HG02759 (cell line): Measurements from ENCODE around the gene HAND1.

Source experiments
- ATAC-seq: cut with Tn5 transposase; IDR thresholded peaks from one replicate; pipeline ENCODE4 v1.9.1; 2021; ENCODE audit warnings: mild to moderate bottlenecking, moderate library complexity; ENCODE audit not compliant: unreplicated experiment

The HAND1 gene

DNA sequence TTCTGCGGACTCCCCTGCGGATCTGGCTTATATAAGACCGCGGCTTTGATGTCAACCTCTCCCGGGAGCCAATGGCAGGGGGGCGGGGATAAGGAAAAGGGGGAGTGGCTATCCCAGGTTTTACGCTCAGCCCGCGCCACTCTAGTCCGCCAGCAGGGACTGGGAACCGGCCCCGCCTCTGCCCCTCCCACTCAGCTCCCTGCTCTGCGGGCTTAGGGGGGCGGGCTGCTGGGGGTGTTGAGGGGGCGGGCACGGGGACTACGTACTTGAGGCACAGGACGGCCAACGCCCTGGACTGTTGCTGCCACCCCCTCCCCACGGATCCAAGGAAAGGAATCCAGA, at the start of gene HAND1:
HAND1 (minus strand) TSS at position 4 of the 342 bp plus-strand sequence. CDS start 219 bp downstream, outside the sequence.
- no peak for ATAC-seq

GRCh38 chr5:154526231-154527226, 48.5 kb upstream of the HAND1 start:
- ATAC-seq, result no peak

GRCh38 chr5:154524859-154525258, 46.8 kb upstream of the HAND1 start:
- ATAC-seq, result no peak

GRCh38 chr5:154524181-154524580, 46.2 kb upstream of the HAND1 start:
- no peak for ATAC-seq

DNA sequence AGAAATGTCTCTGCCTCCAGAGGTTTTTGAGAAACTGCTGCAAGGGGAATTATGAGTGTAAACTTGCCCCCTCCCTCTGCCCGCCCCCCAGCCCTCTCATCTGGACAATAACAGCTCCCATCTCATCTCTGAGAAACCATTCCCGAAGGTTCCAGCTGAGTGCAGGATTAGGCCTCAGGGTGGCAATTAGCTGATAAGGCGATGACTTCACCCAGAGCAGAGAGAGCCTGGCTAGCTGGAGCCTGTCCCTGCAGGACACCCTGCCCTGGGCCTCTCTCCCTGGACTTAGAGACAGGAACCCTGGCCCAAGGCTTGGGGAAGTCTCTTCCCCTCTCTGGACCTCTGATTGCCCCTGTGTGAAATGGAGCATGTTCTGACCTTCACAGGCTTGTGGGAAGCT, 45.7 kb upstream of the HAND1 start:
- ATAC-seq, result no peak

DNA sequence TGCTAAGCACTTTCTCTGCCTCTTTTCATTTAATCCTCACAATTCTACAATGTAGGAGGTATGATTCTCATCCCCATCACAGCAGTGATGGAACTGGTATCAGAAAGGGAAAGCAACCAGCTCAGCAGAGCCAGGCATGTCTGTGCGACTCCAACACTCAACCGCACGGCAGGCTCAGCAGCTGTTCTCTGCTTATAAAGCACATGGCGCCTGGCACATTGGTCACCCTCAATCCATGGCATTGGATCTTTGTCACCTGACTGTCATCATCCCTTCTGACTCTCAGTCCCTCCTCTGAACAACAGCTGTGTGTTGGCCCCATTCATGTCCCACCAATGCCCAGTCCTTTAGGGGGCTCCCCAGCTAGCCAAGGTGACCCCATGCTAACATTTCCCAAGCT, 45.1 kb upstream of the HAND1 start:
- ATAC-seq, result no peak

GRCh38 chr5:154522284-154522683, 44.3 kb upstream of the HAND1 start:
- no peak for ATAC-seq

DNA sequence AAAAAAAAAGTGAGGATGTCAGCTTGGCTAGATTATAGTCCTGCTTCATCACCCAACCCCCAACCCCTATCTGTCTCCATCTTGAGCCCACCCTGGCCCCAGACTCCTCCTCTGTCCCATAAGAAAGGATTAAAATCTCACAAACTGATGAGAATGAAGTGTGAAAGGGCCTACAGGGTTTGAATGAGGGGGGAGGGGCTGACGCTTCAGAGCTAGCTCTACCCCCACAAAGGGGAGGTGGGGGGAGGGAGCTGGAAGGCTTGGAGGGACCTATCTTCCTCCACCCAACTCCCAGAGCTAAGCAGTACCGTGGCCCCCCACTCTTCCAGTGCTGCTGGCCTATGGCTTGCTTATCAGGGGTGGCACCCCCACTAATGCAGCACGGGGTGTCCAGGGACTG, 43.7 kb upstream of the HAND1 start:
- ATAC-seq, result no peak

- no peak for ATAC-seq
These were observed 42.9 kb upstream of the HAND1 start for GRCh38 chr5:154520861-154521453.

DNA sequence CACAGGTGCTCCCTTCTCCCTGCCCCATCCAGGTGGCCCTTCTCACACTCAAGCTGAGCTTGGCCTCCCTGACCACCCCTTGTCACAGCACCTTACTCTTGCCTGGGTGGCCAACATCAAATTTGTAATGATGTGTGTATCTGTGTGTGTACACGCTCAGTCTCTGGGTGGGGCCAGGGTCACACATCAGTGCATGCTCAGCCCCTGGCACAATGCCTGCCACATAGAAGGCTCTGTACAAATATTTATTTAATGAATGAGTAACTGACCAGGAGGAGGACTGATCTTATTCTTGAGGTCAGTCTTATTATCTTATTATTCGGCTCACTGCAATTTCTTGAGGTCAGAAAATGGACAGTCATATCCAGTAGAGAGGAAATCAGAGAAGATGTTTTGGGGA, 41.3 kb upstream of the HAND1 start:
- ATAC-seq, result no peak

DNA sequence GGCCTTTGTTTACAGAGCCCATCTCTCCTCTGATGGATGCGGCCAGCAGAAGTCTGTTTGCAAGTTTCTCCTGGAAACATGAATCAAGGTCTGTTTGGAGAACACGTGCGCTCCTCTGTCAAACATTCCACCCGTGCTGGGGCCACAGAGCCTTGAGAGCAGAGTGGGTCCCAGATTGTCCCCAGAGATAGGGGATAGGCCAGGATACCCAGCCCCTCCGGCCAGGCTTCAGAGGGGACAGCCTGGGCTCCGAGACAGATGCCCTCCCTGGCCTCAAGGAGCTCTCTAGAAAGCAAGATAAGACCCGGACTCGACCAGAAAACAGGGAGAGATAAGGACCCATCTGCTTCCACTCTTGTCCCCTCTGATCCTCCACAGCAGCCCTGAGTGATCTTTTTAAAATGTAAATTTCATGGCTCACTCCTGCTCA, 40.4 kb upstream of the HAND1 start:
- ATAC-seq, result no peak

- no peak for ATAC-seq
These were observed 39.9 kb upstream of the HAND1 start for GRCh38 chr5:154517810-154518437.

DNA sequence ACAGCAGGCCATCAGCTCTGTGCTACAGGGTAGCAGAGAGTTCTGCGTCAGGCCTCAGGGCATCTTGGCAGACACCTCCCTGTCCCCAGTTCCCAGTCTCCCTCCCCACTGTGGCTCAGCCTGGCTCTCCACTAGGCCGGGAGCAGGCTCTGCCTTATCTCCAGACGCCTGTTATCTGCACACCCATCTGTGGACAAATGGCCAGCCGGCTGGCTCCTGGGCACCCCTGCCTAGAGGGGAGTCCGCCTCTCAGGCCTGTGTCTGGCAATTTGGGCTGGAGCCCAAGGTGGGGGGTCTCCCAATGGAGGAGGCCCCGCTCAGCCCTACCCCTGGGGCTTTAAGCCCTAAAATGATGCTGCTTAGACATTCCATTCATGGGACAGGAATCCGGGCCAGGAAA, 39.2 kb upstream of the HAND1 start:
- no peak for ATAC-seq

GRCh38 chr5:154516475-154516874, 38.4 kb upstream of the HAND1 start:
- ATAC-seq, result no peak

GRCh38 chr5:154515488-154515887, 37.5 kb upstream of the HAND1 start:
- peak; percentile 79 for ATAC-seq

- peak; percentile 47 for ATAC-seq
These were observed 36.3 kb upstream of the HAND1 start for GRCh38 chr5:154514331-154514730.

DNA sequence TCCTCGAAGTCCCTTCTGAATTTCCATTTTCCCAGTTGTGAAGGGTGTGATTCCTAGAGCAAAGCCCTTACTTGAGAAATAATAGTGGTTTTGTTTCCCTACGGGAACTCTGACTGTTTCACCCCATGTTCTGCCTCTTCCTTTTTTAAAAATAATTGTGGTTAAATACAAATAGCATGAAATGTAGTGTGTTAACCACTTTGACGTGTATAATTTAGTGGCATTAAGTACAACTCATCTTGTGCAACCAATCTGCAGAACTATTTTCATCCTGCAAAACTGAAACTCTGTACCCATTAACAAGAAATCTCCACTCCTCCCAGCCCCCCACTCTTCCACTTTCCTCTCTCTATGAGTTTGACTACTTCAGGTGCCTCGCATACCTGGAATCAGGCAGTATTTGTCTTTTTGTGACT, 35.6 kb upstream of the HAND1 start:
- no peak for ATAC-seq

DNA sequence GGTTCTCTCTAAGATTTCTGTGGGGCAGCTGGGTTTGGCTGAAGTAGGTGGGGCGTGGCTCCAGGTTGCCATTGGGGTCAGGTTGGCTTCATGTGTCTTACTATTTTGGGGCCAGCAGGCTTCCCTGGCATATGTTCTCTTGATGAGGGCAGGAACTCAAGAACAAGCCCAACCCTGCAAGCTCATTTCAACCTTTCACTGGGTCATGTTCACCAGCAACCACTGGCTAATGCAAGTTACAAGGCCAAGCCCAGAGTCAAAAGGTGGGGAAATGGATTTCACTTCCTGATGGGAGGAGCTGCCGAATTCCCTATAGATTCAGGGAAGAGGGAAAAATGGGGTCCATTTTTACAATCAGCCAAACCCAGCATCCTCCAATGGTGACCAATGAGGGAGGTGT, 34.0 kb upstream of the HAND1 start:
- ATAC-seq, result no peak

DNA sequence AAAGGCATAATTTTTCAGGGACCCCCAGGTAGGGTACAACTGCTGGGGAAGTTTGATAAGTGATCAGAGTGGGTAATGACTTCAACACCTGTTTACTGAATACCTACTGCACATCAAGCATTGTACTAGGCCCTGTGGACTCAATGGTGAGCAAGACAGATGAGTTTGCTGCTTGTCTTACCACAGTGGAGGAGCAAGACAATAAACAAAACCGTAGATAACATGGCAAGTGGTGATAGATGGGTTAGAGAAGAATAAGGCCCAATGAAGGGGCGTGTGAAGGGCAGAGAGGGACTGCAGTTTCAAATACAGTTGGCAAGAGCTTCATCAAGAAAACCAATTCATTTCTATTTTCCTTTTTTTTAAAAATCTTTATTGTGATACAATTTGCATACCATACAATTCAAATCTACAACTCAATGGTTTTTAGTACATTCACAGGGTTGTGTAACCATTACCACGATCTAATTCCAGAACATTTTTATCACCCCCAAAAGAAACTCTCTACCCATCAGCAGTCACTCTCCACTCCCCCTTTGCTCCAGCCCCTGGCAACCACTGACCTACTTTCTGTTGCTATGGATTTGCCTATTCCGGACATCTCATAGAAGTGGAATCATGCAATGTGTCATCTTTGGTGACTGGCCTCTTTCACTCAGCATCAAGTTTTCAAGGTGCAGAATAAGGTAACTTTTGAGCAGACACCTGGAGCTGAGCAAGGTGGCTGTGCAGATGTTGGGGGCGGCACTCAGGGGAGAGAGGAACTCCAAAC, 31.9 kb upstream of the HAND1 start:
- no peak for ATAC-seq

- ATAC-seq, result no peak
These were observed 30.1 kb upstream of the HAND1 start for GRCh38 chr5:154508114-154508513.

GRCh38 chr5:154506716-154507080, 28.7 kb upstream of the HAND1 start:
- ATAC-seq, result no peak
